NCI-H146 treated with DMSO at 0.1 percent for 48 hours (cell line): ENCODE data around the gene CFAP100.

Experiments
- DNase-seq: peaks from one replicate; lab custom pipeline; 2025; ENCODE audit not compliant: unreplicated experiment; lab: John Stamatoyannopoulos, UW

CFAP100 gene

GRCh38 chr3:126475413-126476114 lies 80.9 kb downstream of the CFAP100 start, which contains the start of gene ZXDC:
Gene ZXDC, minus strand, starts transcription at chr3:126475891. Its CDS starts 26 bp downstream, at chr3:126475865.
- peak; percentile 90 for DNase-seq

GRCh38 chr3:126476166-126477060 lies 81.7 kb downstream of the CFAP100 start:
- peak; percentile 77 for DNase-seq

GRCh38 chr3:126477061-126477380 lies 82.3 kb downstream of the CFAP100 start:
- no peak for DNase-seq

- DNase-seq: no peak
These were observed 84.0 kb downstream of the CFAP100 start for GRCh38 chr3:126478581-126479310.

- no peak for DNase-seq
These were observed 84.9 kb downstream of the CFAP100 start for GRCh38 chr3:126479642-126480041.

- no peak for DNase-seq
These were observed 85.5 kb downstream of the CFAP100 start for GRCh38 chr3:126480206-126480605.

- DNase-seq: no peak
These were observed 86.2 kb downstream of the CFAP100 start for GRCh38 chr3:126480861-126481260.

GRCh38 chr3:126481808-126482502 lies 87.2 kb downstream of the CFAP100 start:
- DNase-seq: peak; percentile 13

- no peak for DNase-seq
These were observed 88.0 kb downstream of the CFAP100 start for GRCh38 chr3:126482503-126483255.

- no peak for DNase-seq
These were observed 88.6 kb downstream of the CFAP100 start for GRCh38 chr3:126483321-126483761.

GRCh38 chr3:126484148-126484547 lies 89.4 kb downstream of the CFAP100 start:
- DNase-seq: no peak

GRCh38 chr3:126484662-126485061 lies 90.0 kb downstream of the CFAP100 start:
- no peak for DNase-seq

GRCh38 chr3:126485176-126485897 lies 90.6 kb downstream of the CFAP100 start:
- no peak for DNase-seq

GRCh38 chr3:126485956-126486355 lies 91.2 kb downstream of the CFAP100 start:
- DNase-seq: no peak
